ENCODE measurements around the gene MICA.
"Not testable (repeated sequence)": the region's sequence is repeated elsewhere in the genome, so short reads cannot be mapped to it uniquely, and the experiment has no call there.

GRCh38 chr6:31446999-31447789 lies 43.8 kb downstream of the MICA start:
- TF ChIP-seq CTCF (IDR thresholded peaks at IDR 0.05; ENCODE audit: poor library complexity); EZH2phosphoT487 (IDR thresholded peaks at IDR 0.05; ENCODE audit: low read depth, severe bottlenecking, unreplicated experiment); EZH2 (IDR thresholded peaks at IDR 0.05; ENCODE audit: borderline replicate concordance): not testable (repeated sequence)
